ENCODE results near the gene UCKL1.
"Not testable (repeated sequence)": the region's sequence is repeated elsewhere in the genome, so short reads cannot be mapped to it uniquely, and the experiment has no call there.

Gene UCKL1

DNA sequence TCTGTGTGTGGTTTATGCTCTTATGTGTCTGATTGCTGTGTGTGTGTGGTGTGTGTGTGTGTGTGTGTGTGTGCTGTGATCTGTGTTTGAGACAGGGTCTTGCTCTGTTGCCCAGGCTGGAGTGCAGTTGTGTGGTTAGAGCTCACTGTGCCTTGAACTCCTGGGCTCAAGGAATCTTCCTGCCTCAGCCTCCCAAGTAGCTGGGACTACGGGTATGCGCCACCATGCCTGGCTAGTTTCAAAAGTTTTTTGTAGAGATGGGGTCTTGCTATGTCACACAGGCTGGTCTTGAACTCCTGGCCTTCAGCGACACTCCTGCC lies 16.9 kb upstream of the UCKL1 start:
- no peak overlapping the region for H3K4me3 ChIP-seq (IDR thresholded peaks at IDR 0.05; ENCODE audit: insufficient read depth, low read depth, low read length)
- no peak overlapping the region for H2AFZ ChIP-seq (ENCODE audit: low read depth)
- H3K4me1 ChIP-seq (ENCODE audit: low read depth, poor library complexity, severe bottlenecking) = peaks cover 25% of the 10 kb centered on the region
- peaks cover 12% of the 10 kb centered on the region for H3K79me2 ChIP-seq (ENCODE audit: insufficient read depth, low read depth)
- H3K9ac ChIP-seq = no peak overlapping the region
- no peak overlapping the region for H3K27ac ChIP-seq
- no peaks in the 10 kb centered on the region for H4K20me1 ChIP-seq (ENCODE audit: insufficient read depth)
- TF ChIP-seq, protein P1, sequence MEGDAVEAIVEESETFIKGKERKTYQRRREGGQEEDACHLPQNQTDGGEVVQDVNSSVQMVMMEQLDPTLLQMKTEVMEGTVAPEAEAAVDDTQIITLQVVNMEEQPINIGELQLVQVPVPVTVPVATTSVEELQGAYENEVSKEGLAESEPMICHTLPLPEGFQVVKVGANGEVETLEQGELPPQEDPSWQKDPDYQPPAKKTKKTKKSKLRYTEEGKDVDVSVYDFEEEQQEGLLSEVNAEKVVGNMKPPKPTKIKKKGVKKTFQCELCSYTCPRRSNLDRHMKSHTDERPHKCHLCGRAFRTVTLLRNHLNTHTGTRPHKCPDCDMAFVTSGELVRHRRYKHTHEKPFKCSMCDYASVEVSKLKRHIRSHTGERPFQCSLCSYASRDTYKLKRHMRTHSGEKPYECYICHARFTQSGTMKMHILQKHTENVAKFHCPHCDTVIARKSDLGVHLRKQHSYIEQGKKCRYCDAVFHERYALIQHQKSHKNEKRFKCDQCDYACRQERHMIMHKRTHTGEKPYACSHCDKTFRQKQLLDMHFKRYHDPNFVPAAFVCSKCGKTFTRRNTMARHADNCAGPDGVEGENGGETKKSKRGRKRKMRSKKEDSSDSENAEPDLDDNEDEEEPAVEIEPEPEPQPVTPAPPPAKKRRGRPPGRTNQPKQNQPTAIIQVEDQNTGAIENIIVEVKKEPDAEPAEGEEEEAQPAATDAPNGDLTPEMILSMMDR (conservative IDR thresholded peaks at IDR 0.05; ENCODE audit: low read depth, low read length) = no peak
- no peak overlapping the region for H3K4me2 ChIP-seq
- peaks cover 11% of the 10 kb centered on the region; the same call in 1 of the 2 replicates for H3K27me3 ChIP-seq (ENCODE audit: insufficient read depth, low read depth)
- H3K36me3 ChIP-seq (ENCODE audit: insufficient read depth) = no peaks in the 10 kb centered on the region

DNA sequence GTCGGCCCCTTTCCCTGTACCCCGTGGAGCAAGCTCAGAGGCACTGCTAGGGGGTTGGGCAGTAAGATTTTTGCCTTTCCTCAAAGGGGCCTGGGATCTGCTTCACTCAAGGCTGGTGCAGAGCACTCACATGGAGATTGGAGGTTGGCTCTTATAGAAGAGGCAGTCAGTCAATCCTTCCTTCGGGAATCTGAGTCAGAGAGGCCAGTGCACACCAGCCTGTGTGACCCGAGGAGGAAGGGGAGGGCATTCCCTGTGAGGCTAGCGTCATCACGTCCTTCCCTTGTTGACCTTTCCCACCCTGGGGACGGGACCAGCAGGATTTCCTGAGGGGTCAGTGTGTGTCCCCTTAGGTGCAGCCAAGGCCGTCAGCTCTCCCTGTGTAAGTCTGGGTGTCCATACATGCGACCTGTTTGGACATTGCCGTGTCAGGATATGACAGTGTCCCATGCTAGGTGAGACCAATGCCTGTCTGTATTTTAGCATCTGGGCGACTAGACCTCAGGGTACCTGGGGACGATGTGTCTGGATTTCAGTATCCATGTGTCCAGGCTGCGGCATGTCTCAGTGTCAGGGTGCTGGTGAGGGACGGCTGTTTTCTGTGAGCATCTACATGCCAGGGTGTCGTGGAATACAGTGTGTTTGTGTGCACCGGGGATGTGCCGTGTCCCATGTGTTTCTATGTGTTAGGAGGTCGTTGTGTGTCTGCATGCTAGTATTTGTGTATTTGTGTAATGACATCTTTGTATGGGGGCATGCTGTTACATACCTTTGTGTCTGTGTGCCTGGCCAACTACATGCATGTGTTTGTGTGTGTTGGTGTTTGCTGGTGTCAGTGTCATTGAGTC lies 16.3 kb upstream of the UCKL1 start:
- H3K79me2 ChIP-seq (ENCODE audit: insufficient read depth, low read depth) = peaks cover 15% of the 10 kb centered on the region
- no peaks in the 10 kb centered on the region for H4K20me1 ChIP-seq (ENCODE audit: insufficient read depth)
- peaks cover 22% of the 10 kb centered on the region for H3K4me1 ChIP-seq (ENCODE audit: low read depth, poor library complexity, severe bottlenecking)
- TF ChIP-seq, protein P1 (conservative IDR thresholded peaks at IDR 0.05; ENCODE audit: low read depth, low read length) = no peak
- H3K9ac ChIP-seq = no peak overlapping the region
- no peak overlapping the region for H3K4me2 ChIP-seq
- peaks cover 11% of the 10 kb centered on the region; the same call in 1 of the 2 replicates for H3K27me3 ChIP-seq (ENCODE audit: insufficient read depth, low read depth)
- no peak overlapping the region for H3K27ac ChIP-seq
- no peak overlapping the region for H3K4me3 ChIP-seq (IDR thresholded peaks at IDR 0.05; ENCODE audit: insufficient read depth, low read depth, low read length)
- no peak overlapping the region for H2AFZ ChIP-seq (ENCODE audit: low read depth)
- H3K36me3 ChIP-seq (ENCODE audit: insufficient read depth) = no peaks in the 10 kb centered on the region

DNA sequence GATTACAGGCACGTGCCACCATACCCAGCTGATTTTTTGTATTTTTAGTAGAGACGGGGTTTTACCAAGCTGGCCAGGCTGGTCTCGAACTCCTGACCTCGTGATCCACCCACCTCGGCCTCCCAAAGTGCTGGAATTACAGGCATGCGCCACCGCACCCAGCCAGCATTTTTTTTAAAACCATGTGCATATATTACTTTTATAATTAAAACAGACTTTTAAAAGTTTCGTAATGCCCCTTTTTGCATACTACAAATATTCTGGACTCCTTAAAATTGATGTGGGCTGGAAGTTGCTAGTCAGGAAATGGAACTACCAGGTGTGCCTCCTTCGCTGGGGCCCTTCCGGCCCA lies 15.7 kb upstream of the UCKL1 start:
- Histone ChIP-seq H3K4me1 (ENCODE audit: low read depth, poor library complexity, severe bottlenecking) (peaks cover 22% of the 10 kb centered on the region), H3K79me2 (ENCODE audit: insufficient read depth, low read depth) (peaks cover 15% of the 10 kb centered on the region), H3K27me3 (ENCODE audit: insufficient read depth, low read depth) (peaks cover 11% of the 10 kb centered on the region; the same call in 1 of the 2 replicates)
- not testable (repeated sequence) for H3K9ac ChIP-seq; H3K36me3 ChIP-seq (ENCODE audit: insufficient read depth); H2AFZ ChIP-seq (ENCODE audit: low read depth); H4K20me1 ChIP-seq (ENCODE audit: insufficient read depth); H3K27ac ChIP-seq; H3K4me2 ChIP-seq; H3K4me3 ChIP-seq (IDR thresholded peaks at IDR 0.05; ENCODE audit: insufficient read depth, low read depth, low read length)

DNA sequence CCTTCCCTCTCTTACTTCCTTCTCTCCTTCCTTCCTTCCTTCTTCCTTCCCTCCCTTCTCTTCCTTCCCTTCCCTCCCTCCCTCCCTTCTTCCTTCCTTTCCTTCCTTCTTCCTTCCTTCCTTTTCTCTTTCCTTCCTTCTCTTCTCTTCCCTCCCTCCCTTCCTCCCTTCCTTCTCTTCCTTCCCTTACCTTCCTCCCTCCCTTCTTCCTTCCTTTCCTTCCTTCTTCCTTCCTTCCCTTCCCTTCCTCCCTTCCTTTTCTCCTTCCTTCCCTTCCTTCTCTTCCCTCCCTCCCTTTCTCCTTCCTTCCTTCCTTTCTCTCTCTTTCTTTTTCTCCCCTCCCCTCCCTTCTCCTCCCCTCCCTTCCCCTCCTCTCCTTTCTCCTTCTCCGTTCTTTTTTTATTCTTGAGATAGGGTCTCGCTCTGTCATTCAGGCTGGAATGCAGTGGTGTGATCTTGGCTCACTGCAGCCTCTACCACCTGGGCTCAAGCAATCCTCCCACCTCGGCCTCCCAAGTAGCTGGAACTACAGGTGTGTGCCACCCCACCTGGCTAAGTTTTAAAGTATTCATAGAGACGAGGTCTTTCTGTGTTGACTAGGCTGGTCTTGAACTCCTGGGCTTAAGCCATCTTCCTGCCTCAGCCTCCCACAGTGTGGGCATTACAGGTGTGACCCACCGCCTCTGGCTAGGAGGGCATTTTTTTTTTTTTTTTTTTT lies 14.7 kb upstream of the UCKL1 start:
- H3K27ac ChIP-seq = no peak overlapping the region
- peaks cover 15% of the 10 kb centered on the region for H3K79me2 ChIP-seq (ENCODE audit: insufficient read depth, low read depth)
- H3K9ac ChIP-seq = no peak overlapping the region
- H2AFZ ChIP-seq (ENCODE audit: low read depth) = no peak overlapping the region
- H3K36me3 ChIP-seq (ENCODE audit: insufficient read depth) = no peaks in the 10 kb centered on the region
- peaks cover 11% of the 10 kb centered on the region; the same call in 1 of the 2 replicates for H3K27me3 ChIP-seq (ENCODE audit: insufficient read depth, low read depth)
- H3K4me1 ChIP-seq (ENCODE audit: low read depth, poor library complexity, severe bottlenecking) = peaks cover 22% of the 10 kb centered on the region
- no peak overlapping the region for H3K4me2 ChIP-seq
- no peak overlapping the region for H3K4me3 ChIP-seq (IDR thresholded peaks at IDR 0.05; ENCODE audit: insufficient read depth, low read depth, low read length)
- H4K20me1 ChIP-seq (ENCODE audit: insufficient read depth) = no peaks in the 10 kb centered on the region
- TF ChIP-seq, protein P1 (conservative IDR thresholded peaks at IDR 0.05; ENCODE audit: low read depth, low read length) = no peak
